Measurements from ENCODE around the gene ABCA8.

ABCA8 gene

DNA sequence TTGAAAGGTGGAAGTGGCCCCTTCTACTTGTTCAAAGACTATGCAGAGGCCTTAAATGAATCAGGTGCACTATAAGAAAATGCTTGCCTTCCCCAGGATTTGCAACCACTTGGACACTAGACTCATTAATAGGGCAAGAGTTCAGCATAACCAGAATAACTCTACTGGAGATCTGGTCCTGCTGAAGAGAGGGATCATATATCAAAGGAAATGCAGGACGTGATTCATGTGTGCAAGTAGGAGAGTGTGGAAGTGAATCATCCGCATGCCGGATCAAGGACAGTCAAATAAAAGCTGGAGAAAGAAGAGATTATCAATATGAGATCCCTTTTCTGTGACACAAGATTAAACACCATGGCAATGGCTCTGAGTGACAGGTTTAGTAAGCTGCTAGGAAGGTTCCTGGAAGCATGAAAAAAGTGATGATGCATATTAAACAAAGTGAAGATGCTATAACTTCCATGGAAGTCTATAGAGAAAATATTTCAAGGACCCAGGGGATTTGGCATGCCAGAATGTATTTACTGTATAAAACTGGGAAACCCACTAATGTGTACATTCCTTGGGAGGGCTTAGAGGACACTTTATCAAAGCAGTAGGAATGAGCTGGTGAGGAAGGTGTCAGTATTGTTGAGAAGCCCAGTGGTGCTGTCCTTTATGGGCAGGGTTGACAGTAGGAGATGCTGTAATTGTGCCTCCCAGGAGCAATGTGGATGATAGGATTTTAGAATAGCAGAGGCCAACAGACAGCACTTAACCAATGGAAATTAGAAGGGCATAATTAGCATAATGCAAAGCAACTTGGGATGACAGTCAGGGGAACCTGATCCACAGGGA is 133.1 kb downstream of the ABCA8 start:
- no peak overlapping the region for H3K4me2 ChIP-seq (ENCODE audit: low read depth, low read length, poor library complexity, severe bottlenecking)
- no peak overlapping the region for H3K27ac ChIP-seq (ENCODE audit: low read depth, low read length)
- no peaks in the 10 kb centered on the region for H3K9me3 ChIP-seq (ENCODE audit: insufficient read depth, low read length)
- no peak overlapping the region for H3K4me3 ChIP-seq (ENCODE audit: insufficient read depth, low read length, poor library complexity, severe bottlenecking)
- no peak overlapping the region for H3K9ac ChIP-seq (ENCODE audit: low read length)
- H3K79me2 ChIP-seq (ENCODE audit: insufficient read depth, low read length): no peaks in the 10 kb centered on the region
- H3K9me2 ChIP-seq (replicated peaks; ENCODE audit: insufficient read depth, low read length): no peaks in the 10 kb centered on the region
- H4K20me1 ChIP-seq (ENCODE audit: low read depth, low read length): no peaks in the 10 kb centered on the region
- no peaks in the 10 kb centered on the region for H3K27me3 ChIP-seq (ENCODE audit: low read length)
- H2AFZ ChIP-seq (ENCODE audit: low read depth, low read length, severe bottlenecking): no peak overlapping the region
- TF ChIP-seq, protein P1, sequence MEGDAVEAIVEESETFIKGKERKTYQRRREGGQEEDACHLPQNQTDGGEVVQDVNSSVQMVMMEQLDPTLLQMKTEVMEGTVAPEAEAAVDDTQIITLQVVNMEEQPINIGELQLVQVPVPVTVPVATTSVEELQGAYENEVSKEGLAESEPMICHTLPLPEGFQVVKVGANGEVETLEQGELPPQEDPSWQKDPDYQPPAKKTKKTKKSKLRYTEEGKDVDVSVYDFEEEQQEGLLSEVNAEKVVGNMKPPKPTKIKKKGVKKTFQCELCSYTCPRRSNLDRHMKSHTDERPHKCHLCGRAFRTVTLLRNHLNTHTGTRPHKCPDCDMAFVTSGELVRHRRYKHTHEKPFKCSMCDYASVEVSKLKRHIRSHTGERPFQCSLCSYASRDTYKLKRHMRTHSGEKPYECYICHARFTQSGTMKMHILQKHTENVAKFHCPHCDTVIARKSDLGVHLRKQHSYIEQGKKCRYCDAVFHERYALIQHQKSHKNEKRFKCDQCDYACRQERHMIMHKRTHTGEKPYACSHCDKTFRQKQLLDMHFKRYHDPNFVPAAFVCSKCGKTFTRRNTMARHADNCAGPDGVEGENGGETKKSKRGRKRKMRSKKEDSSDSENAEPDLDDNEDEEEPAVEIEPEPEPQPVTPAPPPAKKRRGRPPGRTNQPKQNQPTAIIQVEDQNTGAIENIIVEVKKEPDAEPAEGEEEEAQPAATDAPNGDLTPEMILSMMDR (IDR thresholded peaks at IDR 0.05; ENCODE audit: insufficient read depth, low read length, poor library complexity, severe bottlenecking): no peak
- H3K36me3 ChIP-seq (ENCODE audit: low read length): no peaks in the 10 kb centered on the region
- no peaks in the 10 kb centered on the region for H3F3A ChIP-seq (ENCODE audit: insufficient read depth)

DNA sequence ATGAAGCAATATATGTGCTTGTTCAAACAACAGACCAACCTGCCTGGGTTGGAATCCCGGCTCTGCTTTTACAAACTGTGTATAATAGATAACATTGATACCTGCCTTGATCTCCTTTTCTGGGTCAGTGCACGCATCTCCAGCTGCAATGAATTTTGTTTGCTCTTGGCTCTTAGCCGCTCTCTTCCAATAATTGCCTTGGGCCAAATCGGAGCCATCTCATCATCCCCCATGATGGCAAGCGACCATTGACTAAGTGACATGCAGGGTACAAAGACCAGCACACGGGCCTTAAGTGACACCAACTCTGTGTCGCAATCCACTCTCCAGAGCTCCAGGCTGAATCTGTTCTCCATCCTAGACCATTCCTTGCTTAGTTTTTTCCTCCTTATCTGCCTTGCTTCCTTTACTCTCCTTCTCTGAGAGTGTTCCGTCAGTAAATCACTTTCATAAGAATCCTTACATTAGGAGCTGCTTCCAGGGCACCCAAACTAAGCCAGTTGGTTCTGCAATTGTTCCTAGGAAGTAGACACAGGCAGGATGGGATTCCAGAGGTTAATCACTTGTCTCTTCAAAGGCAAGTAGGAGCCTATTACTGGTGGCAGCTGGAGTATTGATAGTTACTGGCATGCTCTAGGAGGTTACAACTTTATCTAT is 134.2 kb downstream of the ABCA8 start:
- H4K20me1 ChIP-seq (ENCODE audit: low read depth, low read length): no peaks in the 10 kb centered on the region
- no peak overlapping the region for H2AFZ ChIP-seq (ENCODE audit: low read depth, low read length, severe bottlenecking)
- H3K4me3 ChIP-seq (ENCODE audit: insufficient read depth, low read length, poor library complexity, severe bottlenecking): no peak overlapping the region
- no peaks in the 10 kb centered on the region for H3F3A ChIP-seq (ENCODE audit: insufficient read depth)
- no peaks in the 10 kb centered on the region for H3K9me3 ChIP-seq (ENCODE audit: insufficient read depth, low read length)
- H3K9me2 ChIP-seq (replicated peaks; ENCODE audit: insufficient read depth, low read length): no peaks in the 10 kb centered on the region
- H3K36me3 ChIP-seq (ENCODE audit: low read length): no peaks in the 10 kb centered on the region
- H3K9ac ChIP-seq (ENCODE audit: low read length): no peak overlapping the region
- no peak overlapping the region for H3K27ac ChIP-seq (ENCODE audit: low read depth, low read length)
- no peak overlapping the region for H3K4me2 ChIP-seq (ENCODE audit: low read depth, low read length, poor library complexity, severe bottlenecking)
- TF ChIP-seq EZH2phosphoT487 (conservative IDR thresholded peaks at IDR 0.05; ENCODE audit: low read length): no peak
- TF ChIP-seq, protein P1 (IDR thresholded peaks at IDR 0.05; ENCODE audit: insufficient read depth, low read length, poor library complexity, severe bottlenecking): no peak
- no peaks in the 10 kb centered on the region for H3K27me3 ChIP-seq (ENCODE audit: low read length)
- no peaks in the 10 kb centered on the region for H3K79me2 ChIP-seq (ENCODE audit: insufficient read depth, low read length)

DNA sequence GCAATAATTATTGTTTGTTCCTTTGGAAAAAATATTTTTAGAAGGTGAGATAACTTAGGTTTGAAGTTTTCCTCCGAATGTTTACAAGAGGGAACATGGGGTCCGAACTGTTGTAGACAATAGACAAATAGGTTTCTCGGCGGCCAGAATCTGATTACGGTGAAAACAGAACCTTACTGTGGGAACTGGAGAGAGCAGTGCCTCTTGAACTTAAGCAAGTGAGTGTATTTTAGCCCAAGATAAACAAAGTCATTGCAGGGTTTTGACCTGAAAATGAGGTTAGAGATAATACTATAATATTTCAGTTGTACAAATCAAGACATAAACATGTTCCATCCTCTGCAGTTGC is 134.7 kb downstream of the ABCA8 start:
- H3K36me3 ChIP-seq (ENCODE audit: low read length): no peaks in the 10 kb centered on the region
- no peaks in the 10 kb centered on the region for H4K20me1 ChIP-seq (ENCODE audit: low read depth, low read length)
- no peaks in the 10 kb centered on the region for H3K27me3 ChIP-seq (ENCODE audit: low read length)
- H3K4me2 ChIP-seq (ENCODE audit: low read depth, low read length, poor library complexity, severe bottlenecking): no peak overlapping the region
- TF ChIP-seq, protein P1 (IDR thresholded peaks at IDR 0.05; ENCODE audit: insufficient read depth, low read length, poor library complexity, severe bottlenecking): no peak
- no peak for TF ChIP-seq EZH2phosphoT487 (conservative IDR thresholded peaks at IDR 0.05; ENCODE audit: low read length)
- no peaks in the 10 kb centered on the region for H3K9me2 ChIP-seq (replicated peaks; ENCODE audit: insufficient read depth, low read length)
- no peak overlapping the region for H3K27ac ChIP-seq (ENCODE audit: low read depth, low read length)
- no peaks in the 10 kb centered on the region for H3K9me3 ChIP-seq (ENCODE audit: insufficient read depth, low read length)
- no peak overlapping the region for H3K9ac ChIP-seq (ENCODE audit: low read length)
- no peak overlapping the region for H3K4me3 ChIP-seq (ENCODE audit: insufficient read depth, low read length, poor library complexity, severe bottlenecking)
- H3K79me2 ChIP-seq (ENCODE audit: insufficient read depth, low read length): no peaks in the 10 kb centered on the region
- H3F3A ChIP-seq (ENCODE audit: insufficient read depth): no peaks in the 10 kb centered on the region
- no peak overlapping the region for H2AFZ ChIP-seq (ENCODE audit: low read depth, low read length, severe bottlenecking)

Measured in SU-DHL-6 (cell line).